ENCODE measurements around the gene TMTC3.

GRCh38 chr12:88144546-88145468 lies 2.7 kb downstream of the TMTC3 start:
- TF ChIP-seq POLR2A (IDR thresholded peaks at IDR 0.05) (no peak), CTCF (IDR thresholded peaks at IDR 0.05) (no peak)
